Measurements from ENCODE around the gene ATG4D.

ATG4D gene

GRCh38 chr19:10575011-10575716 is 31.5 kb downstream of the ATG4D start:
- no peak for TF ChIP-seq FOXM1 (IDR thresholded peaks at IDR 0.05; ENCODE audit: borderline replicate concordance, low read depth)
- TF ChIP-seq CEBPB (IDR thresholded peaks at IDR 0.05), result no peak
- TF ChIP-seq YY1 (IDR thresholded peaks at IDR 0.05; ENCODE audit: low read depth), result no peak
- no peak for TF ChIP-seq EGR1 (IDR thresholded peaks at IDR 0.05)
- TF ChIP-seq EP300 (IDR thresholded peaks at IDR 0.05; ENCODE audit: borderline replicate concordance), result no peak
- no peak for TF ChIP-seq TEAD4 (IDR thresholded peaks at IDR 0.05)

GRCh38 chr19:10577951-10578350 is 34.2 kb downstream of the ATG4D start:
- TF ChIP-seq CEBPB (IDR thresholded peaks at IDR 0.05), result no peak
- TF ChIP-seq TAF1 (IDR thresholded peaks at IDR 0.05; ENCODE audit: low read depth), result no peak
- TF ChIP-seq, protein P1, sequence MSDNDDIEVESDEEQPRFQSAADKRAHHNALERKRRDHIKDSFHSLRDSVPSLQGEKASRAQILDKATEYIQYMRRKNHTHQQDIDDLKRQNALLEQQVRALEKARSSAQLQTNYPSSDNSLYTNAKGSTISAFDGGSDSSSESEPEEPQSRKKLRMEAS (IDR thresholded peaks at IDR 0.05), result no peak
- no peak for TF ChIP-seq NFIC (IDR thresholded peaks at IDR 0.05)
- no peak for TF ChIP-seq EGR1 (IDR thresholded peaks at IDR 0.05)
- no peak for TF ChIP-seq RAD21 (IDR thresholded peaks at IDR 0.05; ENCODE audit: low read depth)
- no peak for TF ChIP-seq YY1 (IDR thresholded peaks at IDR 0.05; ENCODE audit: low read depth)
- TF ChIP-seq TCF12 (IDR thresholded peaks at IDR 0.05; ENCODE audit: low read depth), result no peak
- TF ChIP-seq, protein P2, sequence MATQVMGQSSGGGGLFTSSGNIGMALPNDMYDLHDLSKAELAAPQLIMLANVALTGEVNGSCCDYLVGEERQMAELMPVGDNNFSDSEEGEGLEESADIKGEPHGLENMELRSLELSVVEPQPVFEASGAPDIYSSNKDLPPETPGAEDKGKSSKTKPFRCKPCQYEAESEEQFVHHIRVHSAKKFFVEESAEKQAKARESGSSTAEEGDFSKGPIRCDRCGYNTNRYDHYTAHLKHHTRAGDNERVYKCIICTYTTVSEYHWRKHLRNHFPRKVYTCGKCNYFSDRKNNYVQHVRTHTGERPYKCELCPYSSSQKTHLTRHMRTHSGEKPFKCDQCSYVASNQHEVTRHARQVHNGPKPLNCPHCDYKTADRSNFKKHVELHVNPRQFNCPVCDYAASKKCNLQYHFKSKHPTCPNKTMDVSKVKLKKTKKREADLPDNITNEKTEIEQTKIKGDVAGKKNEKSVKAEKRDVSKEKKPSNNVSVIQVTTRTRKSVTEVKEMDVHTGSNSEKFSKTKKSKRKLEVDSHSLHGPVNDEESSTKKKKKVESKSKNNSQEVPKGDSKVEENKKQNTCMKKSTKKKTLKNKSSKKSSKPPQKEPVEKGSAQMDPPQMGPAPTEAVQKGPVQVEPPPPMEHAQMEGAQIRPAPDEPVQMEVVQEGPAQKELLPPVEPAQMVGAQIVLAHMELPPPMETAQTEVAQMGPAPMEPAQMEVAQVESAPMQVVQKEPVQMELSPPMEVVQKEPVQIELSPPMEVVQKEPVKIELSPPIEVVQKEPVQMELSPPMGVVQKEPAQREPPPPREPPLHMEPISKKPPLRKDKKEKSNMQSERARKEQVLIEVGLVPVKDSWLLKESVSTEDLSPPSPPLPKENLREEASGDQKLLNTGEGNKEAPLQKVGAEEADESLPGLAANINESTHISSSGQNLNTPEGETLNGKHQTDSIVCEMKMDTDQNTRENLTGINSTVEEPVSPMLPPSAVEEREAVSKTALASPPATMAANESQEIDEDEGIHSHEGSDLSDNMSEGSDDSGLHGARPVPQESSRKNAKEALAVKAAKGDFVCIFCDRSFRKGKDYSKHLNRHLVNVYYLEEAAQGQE (IDR thresholded peaks at IDR 0.05; ENCODE audit: low read depth), result no peak
- no peak for TF ChIP-seq EP300 (IDR thresholded peaks at IDR 0.05; ENCODE audit: borderline replicate concordance)
- TF ChIP-seq FOXM1 (IDR thresholded peaks at IDR 0.05; ENCODE audit: borderline replicate concordance, low read depth), result no peak
- TF ChIP-seq TEAD4 (IDR thresholded peaks at IDR 0.05), result no peak
- no peak for TF ChIP-seq ZBTB7A (IDR thresholded peaks at IDR 0.05; ENCODE audit: low read depth)
- TF ChIP-seq USF1 (IDR thresholded peaks at IDR 0.05), result no peak

- TF ChIP-seq ZBTB7A (IDR thresholded peaks at IDR 0.05; ENCODE audit: low read depth), result no peak
- TF ChIP-seq RAD21 (IDR thresholded peaks at IDR 0.05; ENCODE audit: low read depth), result peak; percentile 78
These were observed 37.4 kb downstream of the ATG4D start for GRCh38 chr19:10580979-10581631.

- no peak for TF ChIP-seq ZBTB7A (IDR thresholded peaks at IDR 0.05; ENCODE audit: low read depth)
- TF ChIP-seq YY1 (IDR thresholded peaks at IDR 0.05; ENCODE audit: low read depth), result no peak
- TF ChIP-seq FOXM1 (IDR thresholded peaks at IDR 0.05; ENCODE audit: borderline replicate concordance, low read depth), result no peak
- TF ChIP-seq NFIC (IDR thresholded peaks at IDR 0.05), result no peak
- no peak for TF ChIP-seq USF1 (IDR thresholded peaks at IDR 0.05)
- no peak for TF ChIP-seq RAD21 (IDR thresholded peaks at IDR 0.05; ENCODE audit: low read depth)
- no peak for TF ChIP-seq CREB1 (IDR thresholded peaks at IDR 0.05; ENCODE audit: low read depth)
- TF ChIP-seq TCF12 (IDR thresholded peaks at IDR 0.05; ENCODE audit: low read depth), result no peak
- no peak for TF ChIP-seq TEAD4 (IDR thresholded peaks at IDR 0.05)
- no peak for TF ChIP-seq TAF1 (IDR thresholded peaks at IDR 0.05; ENCODE audit: low read depth)
- TF ChIP-seq CEBPB (IDR thresholded peaks at IDR 0.05), result no peak
- no peak for TF ChIP-seq EP300 (IDR thresholded peaks at IDR 0.05; ENCODE audit: borderline replicate concordance)
- no peak for TF ChIP-seq EGR1 (IDR thresholded peaks at IDR 0.05)
- TF ChIP-seq, protein P1 (IDR thresholded peaks at IDR 0.05), result no peak
- TF ChIP-seq, protein P2 (IDR thresholded peaks at IDR 0.05; ENCODE audit: low read depth), result no peak
These were observed 38.4 kb downstream of the ATG4D start for GRCh38 chr19:10582091-10582490.

GRCh38 chr19:10583036-10583776 is 39.5 kb downstream of the ATG4D start:
- TF ChIP-seq ZBTB7A (IDR thresholded peaks at IDR 0.05; ENCODE audit: low read depth), result no peak
- no peak for TF ChIP-seq TCF12 (IDR thresholded peaks at IDR 0.05; ENCODE audit: low read depth)
- TF ChIP-seq CEBPB (IDR thresholded peaks at IDR 0.05), result no peak
- no peak for TF ChIP-seq EGR1 (IDR thresholded peaks at IDR 0.05)

All from Ishikawa (cell line).